ENCODE data around the gene TRIOBP.
A peak's percentile ranks its signal among the peaks of the same experiment; 100 is the strongest.

TRIOBP gene

GRCh38 chr22:37804881-37805809 lies 108.3 kb downstream of the TRIOBP start:
- DNase-seq (ENCODE audit: low read depth), result peak; percentile 67

- DNase-seq (ENCODE audit: low read depth), result no peak
Observed at GRCh38 chr22:37805810-37806277, 109.0 kb downstream of the TRIOBP start.

- no peak for DNase-seq (ENCODE audit: low read depth)
Observed at GRCh38 chr22:37806409-37807333, 109.8 kb downstream of the TRIOBP start.

- peak; percentile 89 for DNase-seq (ENCODE audit: low read depth)
Observed at GRCh38 chr22:37807410-37808293, 110.8 kb downstream of the TRIOBP start, which contains the start of gene GCAT. GCAT (plus strand) TSS chr22:37807934; CDS start chr22:37807968, 34 bp downstream.

GRCh38 chr22:37808294-37808657 lies 111.4 kb downstream of the TRIOBP start:
- no peak for DNase-seq (ENCODE audit: low read depth)

GRCh38 chr22:37809672-37810333 lies 113.0 kb downstream of the TRIOBP start:
- no peak for DNase-seq (ENCODE audit: low read depth)

- no peak for DNase-seq (ENCODE audit: low read depth)
Observed at GRCh38 chr22:37811867-37812266, 115.0 kb downstream of the TRIOBP start.

GRCh38 chr22:37812869-37813678 lies 116.2 kb downstream of the TRIOBP start:
- no peak for DNase-seq (ENCODE audit: low read depth)

- DNase-seq (ENCODE audit: low read depth), result no peak
Observed at GRCh38 chr22:37815593-37815992, 118.7 kb downstream of the TRIOBP start.

- no peak for DNase-seq (ENCODE audit: low read depth)
Observed at GRCh38 chr22:37816543-37817180, 119.8 kb downstream of the TRIOBP start.

GRCh38 chr22:37817705-37818408 lies 121.0 kb downstream of the TRIOBP start:
- no peak for DNase-seq (ENCODE audit: low read depth)

GRCh38 chr22:37818409-37819104 lies 121.7 kb downstream of the TRIOBP start:
- no peak for DNase-seq (ENCODE audit: low read depth)

- no peak for DNase-seq (ENCODE audit: low read depth)
Observed at GRCh38 chr22:37819105-37819433, 122.2 kb downstream of the TRIOBP start.

GRCh38 chr22:37820350-37820749 lies 123.5 kb downstream of the TRIOBP start:
- DNase-seq (ENCODE audit: low read depth), result no peak

- no peak for DNase-seq (ENCODE audit: low read depth)
Observed at GRCh38 chr22:37822079-37822833, 125.4 kb downstream of the TRIOBP start.

GRCh38 chr22:37823134-37823985 lies 126.5 kb downstream of the TRIOBP start, which contains the start of gene GALR3:
GALR3 (plus strand) TSS chr22:37823382; CDS start chr22:37823407, 25 bp downstream.
- no peak for DNase-seq (ENCODE audit: low read depth)
